GM11168 (cell line): ENCODE results near the gene TAMM41.
"Not testable (repeated sequence)": the region's sequence is repeated elsewhere in the genome, so short reads cannot be mapped to it uniquely, and the experiment has no call there.

ENCODE experiments used
- in situ Hi-C: fragments of 300-500 bp; cut with MboI; formaldehyde crosslinking; loops from one replicate; pipeline ENCODE4 v1.12.0; 2022; ENCODE audit warnings: low sequenced_read_pairs; ENCODE audit not compliant: unreplicated experiment

The TAMM41 gene

DNA sequence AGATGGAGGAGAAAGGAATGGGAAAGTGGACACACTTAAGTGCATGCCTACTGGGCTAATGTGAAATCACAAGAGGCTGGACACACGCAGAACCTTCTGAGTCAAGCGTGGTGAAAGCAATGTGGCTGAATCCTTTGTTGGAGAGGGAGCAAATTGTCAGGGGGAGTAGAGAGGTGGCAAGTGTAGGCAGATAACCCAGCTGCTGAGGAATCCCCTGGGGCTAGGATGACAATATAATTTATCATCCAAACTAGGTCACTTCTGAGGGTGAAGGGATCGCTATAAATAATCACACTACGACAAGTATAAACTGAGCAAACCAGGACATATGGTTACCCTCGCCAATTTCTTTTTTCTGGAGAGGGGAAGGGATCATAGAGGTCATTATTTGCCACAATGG is 28.7 kb downstream of the TAMM41 start:
- in situ Hi-C loops = no loop called here

DNA sequence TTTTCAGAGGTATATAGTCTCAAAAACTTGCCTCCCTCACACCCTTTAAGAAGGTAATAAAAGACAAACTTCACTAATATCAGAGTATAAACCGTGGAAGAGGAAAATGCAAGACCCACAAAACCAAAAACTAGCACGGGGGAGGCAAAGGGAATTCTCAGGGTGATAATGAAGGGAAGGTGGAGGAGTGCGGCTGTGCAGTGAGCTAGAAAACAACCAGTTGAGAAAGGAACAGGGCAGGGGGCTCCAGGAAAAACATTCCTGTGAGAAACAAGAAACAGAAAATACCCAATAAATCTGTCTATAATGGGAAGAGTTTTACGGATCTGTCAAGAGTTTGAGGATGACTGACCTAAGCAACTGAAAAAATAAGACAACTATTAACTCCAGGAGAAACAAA is 31.6 kb downstream of the TAMM41 start:
- in situ Hi-C loops = no loop called here

DNA sequence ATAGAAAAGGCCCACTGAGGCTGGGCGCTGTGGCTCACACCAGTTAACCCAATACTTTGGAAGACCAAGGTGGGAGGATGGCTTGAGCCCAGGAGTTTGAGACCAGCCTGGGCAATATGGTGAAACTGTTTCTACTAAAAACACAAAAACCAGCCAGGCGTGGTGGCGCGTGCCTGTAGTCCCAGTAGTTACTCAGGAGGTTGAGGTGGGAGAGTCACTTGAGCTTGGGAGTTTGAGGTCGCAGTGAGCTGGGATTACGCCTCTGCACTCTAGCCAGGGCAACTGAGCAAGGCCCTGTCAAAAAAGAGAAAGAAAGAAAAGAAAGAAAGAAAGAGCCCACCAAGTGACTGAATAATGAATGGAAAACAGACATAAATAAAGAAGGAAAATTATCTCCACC is 32.0 kb downstream of the TAMM41 start:
- in situ Hi-C loops = no loop called here

DNA sequence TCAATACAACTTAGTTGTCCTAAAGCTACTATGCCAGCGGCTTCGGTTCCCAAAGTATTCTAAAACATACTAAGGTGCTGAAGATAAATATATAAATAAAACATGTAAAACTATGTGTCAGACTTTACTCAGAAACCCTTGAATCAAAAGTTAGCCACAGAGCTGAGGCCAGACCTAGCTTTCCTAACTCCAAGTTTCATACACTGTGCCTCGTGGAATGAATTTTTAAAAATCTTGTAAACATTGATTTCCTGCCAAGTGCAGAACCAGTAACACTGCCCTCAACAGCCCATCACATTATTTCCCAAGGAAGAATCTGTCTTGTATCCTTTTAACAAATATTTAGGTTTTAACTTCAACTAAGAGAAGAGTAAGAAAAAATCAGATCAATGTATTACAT is 36.4 kb downstream of the TAMM41 start:
- in situ Hi-C loops = no loop called here

DNA sequence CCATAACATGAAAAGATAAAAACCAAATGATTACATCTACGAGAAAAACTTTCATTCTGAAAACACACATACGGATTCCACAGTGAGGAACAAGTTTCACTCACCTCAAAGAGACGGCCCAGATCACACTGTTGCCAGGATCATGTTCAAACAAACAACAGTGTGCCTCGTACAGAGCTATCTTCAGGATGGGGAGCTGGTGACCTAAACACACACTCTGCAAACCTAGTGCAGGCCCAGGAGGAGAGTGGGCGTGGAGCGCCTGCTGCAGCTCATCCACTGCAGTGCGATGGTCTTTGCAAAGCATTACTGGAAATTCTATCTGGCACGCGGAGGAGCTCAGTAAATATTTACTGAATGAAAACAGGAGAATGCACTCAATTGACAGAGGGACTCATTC is 38.5 kb downstream of the TAMM41 start:
- in situ Hi-C loops = no loop called here

DNA sequence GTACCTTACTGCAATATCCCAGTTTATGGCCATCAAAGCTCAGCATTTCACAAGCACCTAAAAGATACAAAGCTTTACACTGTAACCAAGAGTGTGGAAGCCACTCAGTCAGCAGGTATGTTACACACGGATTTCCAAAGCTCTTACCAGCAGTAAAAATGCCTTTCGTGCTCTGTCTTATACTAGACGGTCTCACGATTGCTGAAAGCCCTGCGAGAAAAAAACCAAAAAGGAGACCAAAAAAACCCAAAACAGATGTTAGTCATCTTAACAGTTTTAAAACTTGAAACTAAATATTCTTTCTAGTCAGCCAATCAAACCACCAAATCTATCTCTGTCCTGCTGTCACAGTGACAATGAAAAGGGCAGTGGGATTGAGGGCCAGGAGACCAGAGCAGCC is 39.0 kb downstream of the TAMM41 start:
- in situ Hi-C loops = no loop called here

DNA sequence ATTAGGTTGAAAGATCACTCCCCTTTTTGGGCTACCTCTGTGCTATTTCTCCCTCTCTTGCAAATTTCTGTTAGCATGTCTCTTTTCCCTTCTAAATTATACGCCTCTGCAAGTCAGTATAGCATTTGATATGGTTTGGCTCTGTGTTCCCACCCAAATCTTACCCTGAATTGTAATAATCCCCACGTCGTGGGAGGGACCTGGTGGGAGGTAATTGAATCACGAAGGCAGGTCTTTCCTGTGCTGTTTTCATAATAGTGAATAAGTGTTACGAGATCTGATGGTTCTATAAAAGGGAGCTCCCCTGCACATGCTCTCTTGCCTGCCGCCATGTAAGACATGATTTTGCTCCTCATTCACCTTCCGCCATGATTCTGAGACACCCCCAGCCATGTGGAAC is 41.0 kb downstream of the TAMM41 start:
- in situ Hi-C loops = no loop called here

DNA sequence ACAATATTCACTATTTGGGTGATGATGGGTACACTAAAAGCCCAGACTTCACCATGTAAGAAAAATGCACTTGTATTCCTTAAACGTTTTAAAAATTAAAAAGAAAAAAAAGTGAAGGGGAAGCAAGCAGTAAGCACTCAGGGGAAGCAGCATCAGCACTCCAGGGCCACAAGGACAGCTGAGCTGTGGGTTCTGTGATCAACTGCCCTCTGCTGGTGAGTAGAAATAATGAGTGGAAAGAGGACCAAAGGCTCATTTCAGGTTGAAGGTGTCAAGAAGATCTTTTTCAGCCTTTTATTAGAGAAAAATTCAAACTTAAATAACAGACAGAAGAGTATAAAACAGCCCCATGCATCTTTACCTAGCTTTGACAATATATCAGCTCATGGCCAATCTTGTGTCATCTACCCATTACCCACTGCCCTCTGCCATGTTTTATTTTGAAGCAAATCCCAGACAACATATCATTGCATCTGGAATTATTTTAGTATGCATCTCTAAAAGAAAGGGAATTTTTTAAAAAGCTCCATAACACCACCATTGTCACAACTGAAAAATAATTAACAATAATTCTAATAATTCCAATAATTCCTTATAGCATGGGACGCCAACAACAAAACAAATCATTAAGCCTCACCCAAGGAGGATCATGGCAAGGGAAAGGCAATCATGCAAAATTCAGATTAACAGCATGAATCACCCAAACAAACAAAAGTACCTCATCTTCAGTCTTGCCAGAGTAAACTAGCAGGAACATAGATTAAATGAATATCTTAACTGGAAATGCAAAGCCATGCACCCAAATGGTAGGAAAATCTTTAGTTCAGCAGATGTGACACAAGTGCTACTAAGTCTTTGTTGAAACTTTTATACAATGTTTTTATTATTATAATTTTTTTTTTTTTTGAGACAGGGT is 42.5 kb downstream of the TAMM41 start:
- in situ Hi-C loops = no loop called here

DNA sequence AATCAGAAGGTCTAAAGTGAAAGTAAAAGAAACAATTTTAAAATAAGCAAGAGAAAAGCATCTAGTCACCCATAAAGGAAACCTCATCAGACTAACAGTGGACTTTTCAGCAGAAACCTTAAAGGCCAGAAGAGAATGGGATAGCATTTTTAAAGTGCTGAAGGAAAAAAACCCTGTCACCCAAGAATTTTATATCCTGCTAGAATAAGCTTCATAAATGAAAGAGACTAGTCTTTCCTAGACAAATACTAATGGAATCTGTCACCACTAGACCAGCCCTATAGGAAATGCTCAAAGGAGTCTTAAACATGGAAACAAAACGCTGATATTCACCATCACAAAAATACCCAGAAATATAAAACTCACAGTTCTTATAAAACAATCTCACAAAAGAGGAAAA is 46.9 kb downstream of the TAMM41 start:
- in situ Hi-C loops = loop anchor here (25.0 kb wide), 1 partner anchor 412 kb away; no protein-coding TSS in a partner anchor

DNA sequence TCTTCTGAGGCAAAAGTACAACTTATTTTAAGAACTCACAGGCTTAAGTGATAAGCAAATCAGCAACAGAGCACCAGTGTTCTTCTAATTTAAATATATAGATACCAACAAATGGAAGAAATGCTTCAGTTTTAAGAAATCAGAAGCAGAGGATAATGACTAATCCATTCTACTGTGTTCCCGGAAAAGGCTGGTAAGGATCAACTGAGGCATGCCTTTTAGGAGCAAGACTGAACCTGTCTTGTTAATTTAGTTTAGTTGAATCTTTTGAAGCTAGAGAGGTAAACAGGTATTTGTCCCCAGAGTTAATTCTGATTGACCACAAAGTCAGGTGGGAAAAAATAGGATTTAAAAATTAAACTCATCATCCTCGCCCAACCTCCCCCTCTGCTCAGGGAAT is 51.8 kb downstream of the TAMM41 start:
- in situ Hi-C loops = loop anchor here (25.0 kb wide), 1 partner anchor 408 kb away; no protein-coding TSS in a partner anchor

DNA sequence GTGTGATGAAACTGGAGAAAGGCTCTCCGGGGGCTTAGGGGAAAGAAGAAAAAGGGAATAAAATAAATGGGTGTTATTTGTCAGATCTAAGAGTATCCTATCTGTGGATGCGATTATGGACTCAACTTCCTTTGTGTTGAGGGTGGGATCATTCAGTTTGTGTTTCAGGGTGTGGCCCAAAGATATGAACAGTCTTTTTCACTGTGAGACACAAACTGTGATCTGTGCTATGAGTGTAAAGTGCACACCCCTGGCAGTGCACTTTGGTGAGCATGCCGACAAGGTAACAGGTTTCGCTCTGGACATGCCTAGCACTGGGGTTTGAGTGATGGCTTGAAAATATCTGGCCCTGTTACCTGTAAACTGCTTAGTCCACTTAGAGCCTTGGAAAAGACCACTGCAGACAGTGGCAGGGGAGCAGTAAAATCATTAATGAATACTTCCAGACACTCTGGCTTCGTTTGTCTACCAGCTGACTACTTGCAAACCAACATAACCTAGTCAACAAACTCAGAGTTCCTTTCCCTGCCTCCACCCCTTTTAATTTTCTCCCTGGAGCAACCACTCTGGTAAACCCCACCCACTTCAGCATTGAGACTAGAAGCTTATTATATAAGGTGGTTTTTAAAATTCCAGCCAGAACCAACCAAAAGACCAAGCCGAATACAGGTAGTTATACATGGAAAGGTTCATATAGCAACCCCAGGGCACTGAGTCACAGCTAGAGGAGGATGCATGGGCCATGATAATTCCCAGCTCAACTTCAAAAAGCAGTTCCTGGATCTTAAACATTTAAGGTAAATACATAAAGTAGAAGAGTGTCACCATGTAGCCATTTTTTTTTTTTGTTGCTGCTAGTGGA is 55.1 kb downstream of the TAMM41 start:
- in situ Hi-C loops = loop anchor here (25.0 kb wide), 1 partner anchor 404 kb away; no protein-coding TSS in a partner anchor

DNA sequence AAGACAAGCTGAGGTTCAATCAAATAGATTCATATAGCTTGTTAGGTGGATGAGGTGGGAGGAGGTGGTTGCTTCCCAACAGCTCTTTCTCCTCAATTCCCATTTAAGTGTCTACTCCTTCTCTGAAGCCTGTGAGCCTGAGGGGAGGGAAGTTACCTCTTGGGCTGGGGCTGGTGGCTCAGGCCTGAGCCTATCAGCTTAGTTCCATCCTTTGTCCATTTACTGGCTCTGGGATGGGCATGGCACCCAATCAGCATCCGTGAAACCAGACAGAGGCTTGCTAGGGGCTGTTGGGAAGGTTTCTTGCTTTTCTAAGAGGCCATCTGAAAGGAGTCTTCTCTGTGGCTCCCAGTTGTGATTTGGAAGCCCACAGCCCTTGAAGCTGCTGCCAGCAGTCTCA is 57.3 kb downstream of the TAMM41 start:
- in situ Hi-C loops = loop anchor here (25.0 kb wide), 1 partner anchor 402 kb away; no protein-coding TSS in a partner anchor

DNA sequence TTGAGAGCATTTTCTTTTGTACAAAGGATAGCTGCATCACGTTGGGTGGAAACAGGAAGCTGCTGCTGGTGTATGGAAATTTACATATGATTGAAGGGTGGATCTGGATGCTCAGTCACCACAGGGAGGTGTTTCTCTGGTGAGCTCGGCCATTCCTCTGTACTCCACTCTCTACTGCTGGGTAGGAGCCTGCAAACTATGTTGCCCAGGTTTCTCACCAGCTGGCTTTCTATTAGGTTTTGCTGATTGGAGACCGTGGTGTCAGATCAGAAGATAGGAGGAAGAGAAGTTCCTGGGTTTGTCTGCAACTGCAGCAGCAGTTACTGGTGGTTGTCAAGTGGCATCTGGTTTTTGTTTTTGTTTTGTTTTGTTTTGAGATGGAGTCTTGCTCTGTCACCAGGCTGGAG is 61.7 kb downstream of the TAMM41 start:
- in situ Hi-C loops = loop anchor here (25.0 kb wide), 1 partner anchor 398 kb away; no protein-coding TSS in a partner anchor

DNA sequence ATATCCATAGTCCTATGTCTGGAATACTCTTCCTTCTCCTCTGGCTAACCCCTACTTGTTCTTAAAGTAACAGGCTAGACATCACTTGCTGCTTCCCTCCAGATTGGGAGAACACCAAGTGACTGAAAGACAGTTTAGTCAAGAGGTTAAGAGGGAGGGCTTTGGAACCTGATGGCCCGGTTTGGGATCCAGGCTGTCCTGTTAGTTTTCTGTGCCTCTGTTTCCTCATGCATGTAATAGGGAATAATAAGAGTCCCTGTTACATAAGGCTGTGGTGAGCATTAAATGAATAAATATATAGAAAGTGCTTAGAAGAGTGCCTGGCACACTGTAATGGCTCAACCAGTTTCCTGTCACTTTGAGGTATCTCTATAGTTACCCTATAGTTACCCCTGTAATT is 66.3 kb downstream of the TAMM41 start:
- in situ Hi-C loops = loop anchor here (25.0 kb wide), 1 partner anchor 393 kb away; no protein-coding TSS in a partner anchor

DNA sequence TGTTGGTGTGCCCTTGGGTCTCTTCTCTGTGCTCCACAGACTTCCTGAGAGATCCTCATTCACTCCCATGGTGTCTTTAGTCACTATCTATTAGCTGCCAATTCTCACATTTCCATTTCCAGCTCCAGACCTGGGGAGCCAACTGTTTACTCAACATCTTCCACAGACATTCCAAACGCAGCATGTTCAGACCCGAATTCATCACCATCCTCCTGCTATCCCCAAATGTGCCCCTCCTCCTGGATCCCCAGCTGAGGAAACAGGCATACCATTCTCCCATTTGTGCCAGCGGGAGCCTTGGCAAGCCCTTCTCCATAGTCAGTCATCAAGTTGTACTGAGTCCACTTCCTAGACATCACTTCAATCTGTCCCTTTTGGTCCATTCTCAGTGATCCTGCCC is 67.1 kb downstream of the TAMM41 start:
- in situ Hi-C loops = loop anchor here (25.0 kb wide), 1 partner anchor 392 kb away; no protein-coding TSS in a partner anchor

DNA sequence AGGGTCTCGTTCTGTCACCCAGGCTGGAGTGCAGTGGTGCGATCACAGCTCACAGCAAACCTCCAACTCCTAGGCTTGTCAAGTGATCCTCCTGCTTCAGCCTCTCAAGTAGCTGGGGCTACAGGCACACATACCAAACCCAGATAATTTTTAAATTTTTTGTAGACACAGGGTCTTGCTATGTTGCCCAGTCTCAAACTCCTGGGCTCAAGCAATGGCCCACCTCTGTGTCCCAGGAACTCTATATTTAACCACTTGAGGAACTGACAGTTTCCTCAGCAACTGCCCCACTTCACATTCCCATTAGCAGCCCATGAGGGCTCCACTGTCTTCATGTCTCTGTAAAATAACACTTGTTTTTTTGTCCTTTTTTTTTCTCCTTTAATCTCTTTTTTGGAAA is 68.4 kb downstream of the TAMM41 start:
- in situ Hi-C loops = loop anchor here (25.0 kb wide), 1 partner anchor 391 kb away; no protein-coding TSS in a partner anchor

DNA sequence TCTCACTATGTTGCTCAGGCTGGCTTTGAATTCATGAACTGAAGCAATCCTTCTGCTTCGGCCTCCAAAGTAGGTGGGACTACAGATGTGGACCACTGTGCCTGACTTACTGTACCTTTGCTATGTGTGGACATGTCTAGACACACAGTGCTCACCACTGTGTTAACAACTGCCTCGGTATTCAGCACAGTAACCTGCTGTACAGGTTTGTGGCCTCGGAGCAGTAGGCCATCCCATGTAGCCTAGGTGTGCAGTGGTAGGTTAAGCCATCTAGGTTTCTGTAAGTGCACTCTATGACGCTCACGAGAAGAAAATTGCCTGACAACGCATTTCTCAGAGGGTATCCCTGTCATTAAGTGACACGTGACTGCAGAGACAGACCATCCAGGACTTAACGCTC is 70.3 kb downstream of the TAMM41 start:
- in situ Hi-C loops = loop anchor here (25.0 kb wide), 1 partner anchor 389 kb away; no protein-coding TSS in a partner anchor

DNA sequence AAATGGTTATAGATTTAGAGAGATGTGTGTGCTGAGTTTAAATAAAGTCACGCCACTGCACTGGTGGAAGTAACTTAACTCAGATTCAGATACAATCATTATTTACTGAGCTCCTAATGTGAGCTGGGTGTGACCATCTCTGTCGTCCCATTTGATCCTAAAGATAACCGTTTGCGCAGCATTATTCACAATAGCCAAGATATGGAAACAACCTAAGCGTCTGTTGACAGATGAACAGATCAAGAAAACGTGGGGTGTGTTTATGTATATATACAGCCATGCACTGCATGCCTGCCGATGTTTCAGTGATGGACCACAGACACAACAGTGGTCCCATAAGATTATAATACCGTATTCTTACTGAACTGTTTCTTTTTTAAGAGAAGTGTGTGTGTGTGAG is 71.2 kb downstream of the TAMM41 start:
- in situ Hi-C loops = loop anchor here (25.0 kb wide), 1 partner anchor 388 kb away; no protein-coding TSS in a partner anchor

DNA sequence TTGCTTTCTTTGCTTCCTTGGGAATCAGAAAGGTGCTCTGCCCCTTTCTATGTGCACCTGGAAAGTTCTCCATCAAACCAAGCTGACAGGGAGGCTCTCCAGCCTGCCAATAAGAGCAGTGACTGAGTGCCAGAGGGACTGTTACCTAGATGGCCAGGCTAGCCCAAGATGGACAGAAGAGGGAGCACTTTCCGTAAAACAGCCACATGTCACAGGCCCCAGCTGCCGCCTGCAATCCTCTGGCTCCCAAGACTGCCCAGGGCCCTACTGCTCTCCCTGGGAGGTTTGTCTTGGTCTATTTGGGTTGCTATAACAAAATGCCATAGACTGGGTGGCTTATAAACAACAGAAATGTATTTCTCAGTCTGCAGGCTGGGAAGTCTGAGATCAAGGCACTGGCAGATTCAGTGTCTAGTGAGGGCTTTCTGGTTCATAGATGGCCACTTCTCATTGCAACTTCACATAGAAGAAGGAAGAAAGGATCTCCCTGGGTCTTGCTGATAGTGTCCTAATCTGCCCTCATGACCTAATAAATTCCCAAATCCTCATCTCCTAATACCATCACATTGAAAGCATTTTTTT is 72.3 kb downstream of the TAMM41 start:
- in situ Hi-C loops = no loop called here

DNA sequence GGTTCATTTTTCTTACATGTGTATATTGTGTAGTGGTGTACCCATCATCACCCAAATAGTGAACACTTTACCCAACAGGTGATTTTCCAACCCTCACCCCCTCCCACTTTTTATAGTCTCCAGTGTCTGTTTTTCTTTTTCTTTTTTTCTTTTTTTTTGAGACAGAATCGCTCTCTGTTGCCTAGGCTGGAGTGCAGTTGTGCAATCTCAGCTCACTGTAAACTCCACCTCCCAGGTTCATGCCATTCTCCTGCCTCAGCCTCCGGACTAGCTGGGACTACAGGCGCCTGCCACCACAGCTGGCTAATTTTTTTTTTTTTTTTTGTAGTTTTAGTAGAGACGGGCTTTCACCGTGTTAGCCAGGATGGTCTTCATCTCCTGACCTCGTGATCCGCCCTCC is 74.8 kb downstream of the TAMM41 start:
- in situ Hi-C loops = not testable (repeated sequence)
